NCI-H748 (cell line): ENCODE results near the gene GRM1.

ENCODE experiments used
- DNase-seq: peaks from one replicate; lab custom pipeline; 2025; ENCODE audit not compliant: unreplicated experiment; lab: John Stamatoyannopoulos, UW

Gene GRM1

GRCh38 chr6:146444189-146444588 lies 415.3 kb downstream of the GRM1 start:
- DNase-seq = no peak

DNA sequence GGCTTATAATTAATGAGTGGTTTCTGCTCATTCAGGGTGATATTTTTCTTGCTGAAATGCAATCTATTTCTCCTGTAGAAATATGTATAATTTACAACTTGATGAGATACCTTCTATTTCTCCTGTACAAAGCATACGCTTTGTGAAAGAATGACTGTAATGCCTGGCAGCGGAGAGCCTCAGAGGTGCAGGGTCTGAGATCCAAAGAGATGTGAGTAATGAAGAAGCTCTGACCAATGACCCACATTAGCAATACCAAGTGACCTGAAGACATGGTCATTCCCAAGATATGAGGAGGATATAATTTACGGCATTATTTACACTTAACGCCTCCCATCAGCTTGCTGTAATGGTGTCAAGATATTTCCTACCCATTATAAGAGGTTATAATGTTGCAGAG lies 416.4 kb downstream of the GRM1 start:
- DNase-seq = no peak

DNA sequence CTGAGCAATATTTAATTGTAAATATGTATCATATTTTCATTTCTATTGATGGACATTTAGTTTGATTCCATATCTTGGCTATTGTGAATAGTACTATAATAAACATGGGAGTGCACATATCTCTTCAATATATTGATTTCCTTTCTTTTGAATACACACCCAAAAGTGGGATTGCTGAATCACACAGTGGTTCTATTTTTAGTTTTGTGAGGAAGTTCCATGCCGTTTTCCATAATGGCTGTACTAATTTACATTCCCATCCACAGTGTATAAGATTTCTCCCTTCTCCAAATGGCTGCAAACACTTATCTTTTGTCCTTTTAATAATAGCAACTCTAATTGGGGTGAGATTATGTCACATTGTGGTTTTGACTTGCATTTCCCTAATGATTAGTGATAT lies 428.0 kb downstream of the GRM1 start:
- DNase-seq = no peak

DNA sequence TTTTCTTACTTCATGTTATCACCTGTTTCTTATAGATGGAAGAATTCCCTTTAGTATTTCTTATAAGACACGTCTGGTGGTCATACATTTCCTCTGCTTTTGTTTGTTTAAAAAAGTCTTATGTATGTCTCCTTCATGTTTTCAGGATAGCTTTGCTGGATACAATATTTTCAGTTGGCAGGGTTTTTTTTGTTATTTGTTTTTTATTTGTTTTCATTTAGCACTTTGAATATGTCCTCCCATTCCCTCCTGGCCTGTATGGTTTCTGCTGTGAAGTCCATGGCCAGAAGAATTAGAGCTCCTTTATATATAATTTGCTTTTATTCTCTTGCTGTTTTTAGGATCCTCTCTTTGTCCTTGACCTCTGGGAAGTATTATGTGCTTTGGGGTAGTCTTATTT lies 432.1 kb downstream of the GRM1 start:
- DNase-seq = no peak

DNA sequence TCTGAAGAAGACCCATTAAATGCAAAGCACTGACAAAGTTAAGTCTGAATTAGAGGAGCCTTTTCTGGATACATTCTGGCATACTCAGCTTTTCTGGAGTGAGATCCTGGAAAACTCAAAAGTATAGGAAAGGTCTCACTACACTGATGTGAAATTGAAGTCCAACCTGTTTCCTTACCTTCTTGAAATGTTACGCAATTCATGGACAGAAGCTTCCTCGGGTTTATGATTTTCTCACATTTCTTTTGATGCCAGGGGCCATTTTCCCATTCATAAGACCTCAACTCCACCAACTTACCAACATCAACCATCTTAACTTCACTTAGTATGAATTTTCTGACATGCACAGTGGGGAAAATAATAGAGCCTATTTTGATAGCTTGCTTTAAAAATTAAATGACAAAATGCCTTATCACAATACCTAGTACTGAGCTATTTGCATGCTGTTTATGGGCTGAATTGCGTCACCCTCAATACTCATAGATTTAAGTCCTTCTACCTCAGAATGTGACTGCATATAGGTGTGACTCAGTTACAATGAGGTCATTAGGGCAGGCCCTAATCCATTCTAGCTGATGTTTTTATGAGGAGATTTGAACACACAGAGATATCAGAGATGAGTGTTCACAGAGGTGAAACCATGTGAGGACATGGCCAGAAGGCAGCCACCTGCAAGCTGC lies 441.4 kb downstream of the GRM1 start:
- no peak for DNase-seq

GRCh38 chr6:146472918-146473317 lies 444.1 kb downstream of the GRM1 start:
- no peak for DNase-seq

- no peak for DNase-seq
Observed at GRCh38 chr6:146481527-146481926, 452.7 kb downstream of the GRM1 start.

DNA sequence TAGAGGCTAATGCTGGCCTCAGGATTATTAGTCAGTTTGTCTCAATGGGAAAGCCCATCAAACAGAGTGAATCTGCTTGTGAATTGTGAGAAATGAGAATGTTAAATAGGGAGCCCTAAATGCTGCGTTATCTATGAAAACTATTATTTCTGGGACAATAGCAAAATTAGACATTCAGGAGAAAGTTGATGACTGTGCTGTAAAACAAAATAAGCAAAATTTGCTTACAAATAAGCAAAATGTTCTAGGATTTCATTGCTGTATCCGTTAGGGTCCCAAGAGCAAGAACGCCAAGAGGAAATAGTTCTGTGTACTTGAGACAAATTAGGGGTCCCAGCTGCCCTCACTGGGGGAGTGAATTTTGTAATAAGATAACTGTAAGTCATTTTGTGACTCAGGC lies 455.5 kb downstream of the GRM1 start:
- no peak for DNase-seq
